Heart left ventricle (tissue), 16 donors: ENCODE data around the gene DCDC1. TPM values are rescaled to one million over a fixed set of nuclear protein-coding genes. Genes with fewer than 3 reads are reported as not detected.

ENCODE experiments used
- ATAC-seq, 4 donors: fragments of 200-7000 bp; cut with Tn5 transposase; one replicate each; pipeline ENCODE4 v1.9.1; 2020 to 2022; ENCODE audit warnings: moderate library complexity in 4 of 4, mild to moderate bottlenecking in 3 of 4, moderate number of reproducible peaks in 1 of 4
- DNase-seq, 5 donors: peaks; one replicate each; pipeline ENCODE4 v3.0.0-alpha.2; 2020
- H3K27ac ChIP-seq, 12 donors: fragments of 200-600 bp; sonication (generic) in 4 of 12; one replicate each; pipeline versions ENCODE4 v1.5.0 to v1.8.0; 2016 to 2022; ENCODE audit warnings: mild to moderate bottlenecking in 2 of 12
- H3K27me3 ChIP-seq, 9 donors: fragments of 200-600 bp; sonication (generic) in 2 of 9; one replicate each; pipeline versions ENCODE4 v1.5.1 to v1.8.0; 2016 to 2022; ENCODE audit warnings: mild to moderate bottlenecking in 3 of 9
- H3K36me3 ChIP-seq, 9 donors: fragments of 200-600 bp; sonication (generic) in 2 of 9; one replicate each; pipeline versions ENCODE4 v1.5.0 to v1.8.0; 2018 to 2022; ENCODE audit warnings: mild to moderate bottlenecking in 2 of 9
- H3K4me1 ChIP-seq, 12 donors: fragments of 200-600 bp; sonication (generic) in 4 of 12; one replicate each; pipeline versions ENCODE4 v1.5.0 to v1.8.0; 2016 to 2022; ENCODE audit warnings: mild to moderate bottlenecking in 3 of 12
- H3K4me3 ChIP-seq, 12 donors: fragments of 200-600 bp; sonication (generic) in 4 of 12; one replicate each; pipeline versions ENCODE4 v1.5.0 to v1.8.0; 2017 to 2022; ENCODE audit warnings: mild to moderate bottlenecking in 9 of 12, moderate library complexity in 4 of 12
- H3K9me3 ChIP-seq, 12 donors: fragments of 200-600 bp; sonication (generic) in 4 of 12; one replicate each; pipeline versions ENCODE4 v1.5.0 to v1.8.0; 2016 to 2022; ENCODE audit warnings: mild to moderate bottlenecking in 1 of 12
- POLR2A ChIP-seq, 2 donors: fragments of 450-650 bp; IDR thresholded peaks; one replicate each; pipeline ENCODE4 v1.6.1; 2017; ENCODE audit warnings: antibody characterized with exemption in 2 of 2, mild to moderate bottlenecking in 2 of 2, moderate library complexity in 2 of 2
- WGBS, 4 donors: extraction: QIAGEN DNeasy Blood & Tissue Kit in 2 of 4; methylation state at CpG; one replicate each; pipeline versions ENCODE4 v1.1.5 to v1.1.7; 2013 to 2018; 5-methylcytosine and 5-hydroxymethylcytosine counted together
- intact Hi-C, 10 donors: fragments of 100-400 bp; cut with DNase I; formaldehyde crosslinking; loops; one replicate each; pipeline versions ENCODE4 v1.11.1 to v1.14.2; 2022
- polyA plus RNA-seq, 2 donors: library from polyadenylated mRNA; stranded (reverse); fragments of 200-250 nt; gene quantifications; one replicate each; pipeline ENCODE4 v1.2.3, GENCODE V29; 2013
- total RNA-seq, 9 donors: library from RNA; depleted of rRNA in 2 of 9; stranded (reverse); fragments of >200 nt in 2 of 9; fragmentation: NEBNext Ultra II Directional in 3 of 9; extraction: Animal tissue kit (Norgen Biotek cat#: 25700) in 3 of 9; gene quantifications; one replicate each; pipeline versions ENCODE4 v1.1.0 to v1.2.4, GENCODE V29; 2016 to 2023
- TF ChIP-seq, protein P1 (sequence below), 12 donors: fragments of 200-600 bp; sonication (generic) in 4 of 12; IDR thresholded peaks; one replicate each; pipeline versions ENCODE4 v1.5.0 to v1.8.0; 2018 to 2022; ENCODE audit warnings: antibody characterized with exemption in 12 of 12, mild to moderate bottlenecking in 5 of 12
- donor health status: ischemic (EF 13 %, LVEDD 7.1; RV severe dilation, severe dysfunction).
- donor health status: healthy with polysubstance abuse.
- donor health status: DM: no; HTN: yes; CAD: no.
- donor health status: DM: no; HTN: no; CAD: no.
- donor health status: ischemic (EF 25% LVEDD 6.9; RV normal size, moderate dysfunction).
- donor health status: ischemic (EF 25% LVEDD 5.7; RV mildly dilated, moderate dysfunction).
- donor health status: healthy.
- donor health status: DM: yes; HTN: yes; CAD: no.
- donor health status: ischemic (EF 35%, LVEDD 5.7; RV mildly dilated, moderate dysfunction).
- donor health status: nonischemic (EF 11% LVEDD 7.7; RV severe dilation, severe dysfunction).
- donor health status: DM: yes; HTN: yes; CAD: no.
- donor health status: PGD.
- donor health status: ischemic (EF 29% LVEDD 5.4; RV normal size, mild dysfunction).
- donor health status: nonischemic (EF 23%, LVEDD 6.1; RV moderate dilation, normal function).

The DCDC1 gene
- total and polyA plus RNA-seq, 11 donors = 0.07 to 1.0 (median 0.12) TPM; not detected in 7

DNA sequence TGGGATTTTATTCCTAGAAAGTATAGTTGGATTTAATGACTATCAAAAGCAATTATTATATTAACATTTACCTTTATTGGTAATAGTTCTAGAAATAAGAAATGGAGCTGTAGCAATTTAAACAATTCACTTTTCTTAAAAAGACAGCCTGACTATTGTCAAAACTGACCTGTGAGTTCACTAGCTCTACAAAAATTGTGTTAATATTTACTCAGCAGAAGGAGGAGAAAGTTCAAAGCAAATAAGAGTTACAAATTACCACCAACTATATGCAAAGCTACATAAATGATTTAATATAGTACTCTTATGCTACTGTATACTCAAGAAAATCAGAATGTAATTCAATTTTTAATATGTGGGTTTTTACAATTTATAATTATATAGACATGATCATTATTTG, 310.0 kb downstream of the DCDC1 start:
- Histone ChIP-seq H3K9me3 (no peaks in the 10 kb centered on the region), H3K4me1 (no peaks in the 10 kb centered on the region), H3K27me3 (no peaks in the 10 kb centered on the region), H3K27ac (no peak overlapping the region), H3K36me3 (no peaks in the 10 kb centered on the region), H3K4me3 (no peak overlapping the region)
- DNase-seq (no peak), ATAC-seq (no peak)
- no peak for TF ChIP-seq POLR2A (IDR thresholded peaks at IDR 0.05)
- TF ChIP-seq, protein P1, sequence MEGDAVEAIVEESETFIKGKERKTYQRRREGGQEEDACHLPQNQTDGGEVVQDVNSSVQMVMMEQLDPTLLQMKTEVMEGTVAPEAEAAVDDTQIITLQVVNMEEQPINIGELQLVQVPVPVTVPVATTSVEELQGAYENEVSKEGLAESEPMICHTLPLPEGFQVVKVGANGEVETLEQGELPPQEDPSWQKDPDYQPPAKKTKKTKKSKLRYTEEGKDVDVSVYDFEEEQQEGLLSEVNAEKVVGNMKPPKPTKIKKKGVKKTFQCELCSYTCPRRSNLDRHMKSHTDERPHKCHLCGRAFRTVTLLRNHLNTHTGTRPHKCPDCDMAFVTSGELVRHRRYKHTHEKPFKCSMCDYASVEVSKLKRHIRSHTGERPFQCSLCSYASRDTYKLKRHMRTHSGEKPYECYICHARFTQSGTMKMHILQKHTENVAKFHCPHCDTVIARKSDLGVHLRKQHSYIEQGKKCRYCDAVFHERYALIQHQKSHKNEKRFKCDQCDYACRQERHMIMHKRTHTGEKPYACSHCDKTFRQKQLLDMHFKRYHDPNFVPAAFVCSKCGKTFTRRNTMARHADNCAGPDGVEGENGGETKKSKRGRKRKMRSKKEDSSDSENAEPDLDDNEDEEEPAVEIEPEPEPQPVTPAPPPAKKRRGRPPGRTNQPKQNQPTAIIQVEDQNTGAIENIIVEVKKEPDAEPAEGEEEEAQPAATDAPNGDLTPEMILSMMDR (IDR thresholded peaks at IDR 0.05) = no peak
- intact Hi-C loops = no loop called here

DNA sequence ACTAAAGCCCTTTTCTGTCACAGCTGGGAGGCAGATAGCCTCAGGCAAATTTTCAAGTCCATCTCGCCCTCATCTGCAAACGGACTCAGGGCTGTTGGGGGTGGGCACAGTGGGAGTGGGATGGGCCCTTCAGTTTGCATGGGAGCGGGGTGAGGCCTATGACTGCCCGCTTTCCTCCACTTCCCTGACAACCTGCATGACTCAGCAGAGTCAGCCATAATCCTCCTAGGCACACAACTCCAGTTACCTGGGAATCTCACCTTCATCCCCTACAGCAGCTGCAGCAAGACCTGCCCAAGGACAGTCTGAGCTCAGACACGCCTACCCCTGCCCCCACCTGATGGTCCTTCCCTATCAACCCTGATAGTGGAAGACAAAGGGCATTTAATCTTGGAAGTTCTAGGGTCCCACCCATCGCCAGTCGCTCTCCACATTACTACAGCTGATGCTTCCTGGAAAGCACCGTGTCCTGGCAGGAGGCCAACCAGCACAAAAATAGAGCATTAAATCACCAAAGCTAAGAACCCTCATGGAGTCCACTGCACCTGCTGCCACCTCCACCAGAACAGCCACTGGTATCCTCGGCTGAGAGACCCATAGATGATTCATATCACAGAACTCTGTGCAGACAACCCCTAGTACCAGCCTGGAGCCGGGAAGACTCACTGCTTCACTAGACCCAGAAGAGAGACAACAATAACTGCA, 319.3 kb downstream of the DCDC1 start:
- intact Hi-C loops = no loop called here
- Histone ChIP-seq H3K36me3 (no peaks in the 10 kb centered on the region), H3K4me1 (no peaks in the 10 kb centered on the region), H3K27ac (no peak overlapping the region), H3K9me3 (peaks cover 0 to 18% (median 0%) of the 10 kb centered on the region in 12 donors), H3K27me3 (no peaks in the 10 kb centered on the region), H3K4me3 (no peak overlapping the region)
- peak in 2 of 5 donors; percentile 16 to 47 for DNase-seq
- 39 to 53% (median 43%) methylated on average over 8 to 10 of the region's 10 CpGs for WGBS, 4 donors
- TF ChIP-seq, protein P1 (IDR thresholded peaks at IDR 0.05) = no peak
- ATAC-seq = peak in 1 of 4 donors; percentile 22

DNA sequence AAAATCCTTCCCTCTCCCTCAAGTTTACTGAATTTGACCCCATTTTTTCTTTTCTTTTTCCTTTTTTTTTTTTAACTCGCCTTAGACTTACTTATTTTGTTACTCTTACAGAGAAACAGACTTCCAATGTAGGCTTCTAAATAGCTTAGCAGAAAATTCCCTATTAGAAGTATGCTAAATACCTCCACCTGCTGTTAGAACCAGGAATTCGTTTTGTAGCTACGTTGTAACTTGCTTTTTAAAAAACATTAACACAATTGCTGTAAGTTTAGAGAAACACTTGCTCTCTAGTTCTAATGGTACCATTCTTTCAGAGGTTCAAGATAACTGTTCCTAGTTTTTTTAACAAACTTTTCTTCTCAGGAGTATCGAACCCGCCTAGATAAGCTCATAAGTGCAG, 324.2 kb downstream of the DCDC1 start:
- intact Hi-C loops = loop anchor here in 7 of 10 donors (1.0 to 10.0 kb wide), 4 partner anchors 81 to 91 kb away; no protein-coding TSS in a partner anchor
- 31 to 34% (median 32%) methylated on average over 5 of the region's 5 CpGs for WGBS, 4 donors
- Histone ChIP-seq H3K4me3 (no peak overlapping the region), H3K27ac (no peak overlapping the region), H3K4me1 (no peaks in the 10 kb centered on the region), H3K27me3 (no peaks in the 10 kb centered on the region), H3K36me3 (no peaks in the 10 kb centered on the region), H3K9me3 (no peaks in the 10 kb centered on the region)
- ATAC-seq (no peak), DNase-seq (no peak)
- TF ChIP-seq, protein P1 (IDR thresholded peaks at IDR 0.05) = peak in 9 of 12 donors; percentile 16 to 38 (median 30)
- no peak for TF ChIP-seq POLR2A (IDR thresholded peaks at IDR 0.05)

DNA sequence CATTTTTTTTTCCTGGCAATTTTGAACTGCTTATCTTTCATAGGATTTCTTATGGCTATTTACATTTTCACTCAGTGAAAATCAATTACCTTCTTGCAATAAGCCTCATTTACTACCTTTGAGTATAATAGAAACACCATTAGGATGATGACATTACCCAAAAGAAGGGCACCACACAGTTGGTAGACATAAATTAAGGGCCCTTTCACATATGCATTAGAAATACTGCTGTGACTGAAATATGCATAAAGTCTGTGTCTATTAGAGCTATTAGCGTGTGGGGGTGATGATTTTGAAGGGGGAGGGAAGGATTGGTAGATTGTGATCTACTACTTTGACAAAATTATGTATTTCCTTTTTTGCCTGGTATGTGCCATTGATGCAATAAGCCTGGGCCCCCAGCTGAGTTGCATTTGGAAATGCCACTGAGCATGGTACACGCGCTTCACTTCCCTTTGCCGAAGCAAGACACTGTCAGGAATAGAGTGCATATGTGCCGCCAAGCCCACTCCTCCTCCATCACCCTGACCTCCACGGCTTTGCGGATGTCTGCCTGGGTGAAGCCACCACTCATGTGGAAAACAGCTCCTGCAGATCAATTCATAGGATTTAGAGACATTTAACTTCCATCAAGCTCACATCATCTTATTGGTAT, 339.3 kb downstream of the DCDC1 start:
- Histone ChIP-seq H3K27ac (no peak overlapping the region), H3K4me1 (no peaks in the 10 kb centered on the region), H3K4me3 (no peak overlapping the region), H3K36me3 (no peaks in the 10 kb centered on the region), H3K27me3 (no peaks in the 10 kb centered on the region), H3K9me3 (no peaks in the 10 kb centered on the region)
- no peak for ATAC-seq
- whole genome bisulfite sequencing, 4 donors = 77 to 87% (median 82%) methylated on average over 7 of the region's 7 CpGs
- DNase-seq = no peak
- intact Hi-C loops = no loop called here
- TF ChIP-seq, protein P1 (IDR thresholded peaks at IDR 0.05) = no peak
- no peak for TF ChIP-seq POLR2A (IDR thresholded peaks at IDR 0.05)
